GM12878 (cell line): ENCODE data around the gene STAT3. TPM values are rescaled to one million over a fixed set of nuclear protein-coding genes. Genes with fewer than 3 reads are reported as not detected.

Source experiments
- ATF2 ChIP-seq: IDR thresholded peaks from 2 replicates; pipeline ENCODE4 v1.6.1; 2012; ENCODE audit warnings: low read length, inconsistent platforms
- ATF7 ChIP-seq: fragments of 450-650 bp; IDR thresholded peaks from 2 replicates; pipeline ENCODE4 v1.6.1; 2016; ENCODE audit warnings: low read depth, mild to moderate bottlenecking
- BHLHE40 ChIP-seq, 2 experiments: fragments of 450-650 bp in 1 of 2; IDR thresholded peaks; 2 replicates each; pipeline ENCODE4 v1.6.1; 2011 to 2017; ENCODE audit warnings: low read depth in 2 of 2, borderline replicate concordance in 1 of 2, improper control_type of control experiment in 1 of 2, low read length in 1 of 2, mild to moderate bottlenecking in 1 of 2
- CBFB ChIP-seq: IDR thresholded peaks from 2 replicates; pipeline ENCODE4 v1.6.1; 2016; ENCODE audit warnings: antibody characterized with exemption, low read depth
- CBX5 ChIP-seq: sonication (generic); IDR thresholded peaks from 2 replicates; pipeline ENCODE4 v1.6.1; 2016; ENCODE audit warnings: low read depth, moderate library complexity, mild to moderate bottlenecking, inconsistent platforms
- CEBPB ChIP-seq, 2 experiments: fragments of 150-350 bp in 1 of 2; IDR thresholded peaks; 2 replicates each; pipeline ENCODE4 v1.6.1; 2012 to 2014; ENCODE audit warnings: low read depth in 2 of 2, low read length in 2 of 2, borderline replicate concordance in 1 of 2, inconsistent platforms in 1 of 2
- FOS ChIP-seq: IDR thresholded peaks from 3 replicates; pipeline ENCODE4 v1.6.1; 2011; ENCODE audit warnings: borderline replicate concordance; ENCODE audit not compliant: insufficient read length; ENCODE audit errors: extremely low read depth
- FOXM1 ChIP-seq: IDR thresholded peaks from 2 replicates; pipeline ENCODE4 v1.6.1; 2012; ENCODE audit warnings: low read depth, mild to moderate bottlenecking, inconsistent platforms, low read length, moderate library complexity
- IKZF1 ChIP-seq: fragments of 450-650 bp; conservative IDR thresholded peaks from 2 replicates; pipeline ENCODE4 v1.6.1; 2017; ENCODE audit warnings: antibody characterized with exemption, mild to moderate bottlenecking
- IKZF2 ChIP-seq, 2 experiments: fragments of 450-650 bp; IDR thresholded peaks; 2 replicates each; pipeline ENCODE4 v1.6.1; 2017; ENCODE audit warnings: mild to moderate bottlenecking in 2 of 2, moderate library complexity in 2 of 2
- IRF4 ChIP-seq: IDR thresholded peaks from 2 replicates; pipeline ENCODE4 v1.6.1; 2011; ENCODE audit warnings: low read depth, low read length
- IRF5 ChIP-seq: fragments of 450-650 bp; IDR thresholded peaks from 2 replicates; pipeline ENCODE4 v1.6.1; 2017; ENCODE audit warnings: borderline replicate concordance
- KAT2A ChIP-seq: conservative IDR thresholded peaks from 2 replicates; pipeline ENCODE4 v1.6.1; 2011; ENCODE audit warnings: low read depth, low read length; ENCODE audit not compliant: control insufficient read depth
- MEF2B ChIP-seq: fragments of 450-650 bp; IDR thresholded peaks from 2 replicates; pipeline ENCODE4 v1.6.1; 2018; ENCODE audit warnings: mild to moderate bottlenecking, moderate library complexity; ENCODE audit not compliant: partially characterized antibody, poor library complexity, severe bottlenecking
- NBN ChIP-seq: fragments of 450-650 bp; IDR thresholded peaks from 2 replicates; pipeline ENCODE4 v1.6.1; 2016
- NFIC ChIP-seq: IDR thresholded peaks from 2 replicates; pipeline ENCODE4 v1.6.1; 2012; ENCODE audit warnings: low read depth, mild to moderate bottlenecking, inconsistent platforms, low read length, moderate library complexity
- NRF1 ChIP-seq: conservative IDR thresholded peaks from 2 replicates; pipeline ENCODE4 v1.6.1; 2011; ENCODE audit warnings: mild to moderate bottlenecking, low read depth, low read length, improper control_type of control experiment
- PAX5 ChIP-seq: IDR thresholded peaks from 2 replicates; pipeline ENCODE4 v1.6.1; 2011; ENCODE audit warnings: low read depth, low read length, borderline replicate concordance
- POLR2AphosphoS5 ChIP-seq: IDR thresholded peaks from 2 replicates; pipeline ENCODE4 v1.6.1; 2011; ENCODE audit warnings: mild to moderate bottlenecking, low read length, inconsistent platforms
- POU2F2 ChIP-seq: IDR thresholded peaks from 3 replicates; pipeline ENCODE4 v1.6.1; 2011; ENCODE audit warnings: low read depth, mild to moderate bottlenecking, low read length, borderline replicate concordance
- RUNX3 ChIP-seq: IDR thresholded peaks from 2 replicates; pipeline ENCODE4 v1.6.1; 2012; ENCODE audit warnings: low read length, inconsistent platforms
- SPI1 ChIP-seq: IDR thresholded peaks from 2 replicates; pipeline ENCODE4 v1.6.1; 2011; ENCODE audit warnings: low read depth, mild to moderate bottlenecking, low read length, moderate library complexity, borderline replicate concordance; ENCODE audit not compliant: insufficient read depth
- SREBF1 ChIP-seq: IDR thresholded peaks from 2 replicates; pipeline ENCODE4 v1.6.1; 2012; ENCODE audit warnings: mild to moderate bottlenecking, low read length
- SREBF2 ChIP-seq: IDR thresholded peaks from 2 replicates; pipeline ENCODE4 v1.6.1; 2012; ENCODE audit warnings: mild to moderate bottlenecking, low read length
- SRF ChIP-seq, 2 experiments: IDR thresholded peaks; 2 replicates each; pipeline ENCODE4 v1.6.1; 2011; ENCODE audit warnings: low read depth in 2 of 2, low read length in 2 of 2, mild to moderate bottlenecking in 1 of 2, moderate library complexity in 1 of 2
- STAT3 ChIP-seq: IDR thresholded peaks from 2 replicates; pipeline ENCODE4 v1.6.1; 2011; ENCODE audit warnings: low read depth, low read length, improper control_type of control experiment
- TCF3 ChIP-seq: IDR thresholded peaks from 2 replicates; pipeline ENCODE4 v1.6.1; 2012; ENCODE audit warnings: low read depth, mild to moderate bottlenecking, low read length, borderline replicate concordance; ENCODE audit not compliant: insufficient read depth
- WRNIP1 ChIP-seq: IDR thresholded peaks from 2 replicates; pipeline ENCODE4 v1.6.1; 2011; ENCODE audit warnings: low read depth, low read length, improper control_type of control experiment, borderline replicate concordance
- YBX1 ChIP-seq: fragments of 450-650 bp; IDR thresholded peaks from 2 replicates; pipeline ENCODE4 v1.6.1; 2016; ENCODE audit warnings: antibody characterized with exemption
- ZNF217 ChIP-seq: fragments of 450-650 bp; IDR thresholded peaks from 2 replicates; pipeline ENCODE4 v1.6.1; 2017; ENCODE audit warnings: antibody characterized with exemption, mild to moderate bottlenecking
- polyA plus RNA-seq, 11 experiments: library from polyadenylated mRNA; depleted of rRNA in 4 of 11; unstranded in 6 of 11; stranded (reverse) in 5 of 11; fragments of >200 nt; fragmentation: Nextera tagmentation in 4 of 11; fragmentation: Illumina TruSeq in 1 of 11; extraction: Ambion mirVana in 4 of 11; extraction: Trizol in 1 of 11; gene quantifications; 1 replicate in 1 of 11; 2 replicates in 10 of 11; pipeline versions ENCODE4 v1.2.1 to v1.2.3, GENCODE V29; 2011 to 2016; ENCODE audit warnings: inconsistent platforms in 2 of 11, missing spikeins in 2 of 11, low read depth in 1 of 11
- total RNA-seq, 4 experiments: library from RNA; depleted of rRNA in 3 of 4; stranded (reverse); fragments of >200 nt in 3 of 4; fragmentation: Illumina TruSeq in 1 of 4; extraction: Trizol in 1 of 4; gene quantifications; 2 replicates each; pipeline versions ENCODE4 v1.2.1 to v1.2.3, GENCODE V29; 2013 to 2021

The STAT3 gene
- total and polyA plus RNA-seq, 10 of the 15 experiments (the other 5 are each of a cell fraction or from before 2014, with no cell fraction given): 18.4 to 96.4 (median 60.9) TPM

DNA sequence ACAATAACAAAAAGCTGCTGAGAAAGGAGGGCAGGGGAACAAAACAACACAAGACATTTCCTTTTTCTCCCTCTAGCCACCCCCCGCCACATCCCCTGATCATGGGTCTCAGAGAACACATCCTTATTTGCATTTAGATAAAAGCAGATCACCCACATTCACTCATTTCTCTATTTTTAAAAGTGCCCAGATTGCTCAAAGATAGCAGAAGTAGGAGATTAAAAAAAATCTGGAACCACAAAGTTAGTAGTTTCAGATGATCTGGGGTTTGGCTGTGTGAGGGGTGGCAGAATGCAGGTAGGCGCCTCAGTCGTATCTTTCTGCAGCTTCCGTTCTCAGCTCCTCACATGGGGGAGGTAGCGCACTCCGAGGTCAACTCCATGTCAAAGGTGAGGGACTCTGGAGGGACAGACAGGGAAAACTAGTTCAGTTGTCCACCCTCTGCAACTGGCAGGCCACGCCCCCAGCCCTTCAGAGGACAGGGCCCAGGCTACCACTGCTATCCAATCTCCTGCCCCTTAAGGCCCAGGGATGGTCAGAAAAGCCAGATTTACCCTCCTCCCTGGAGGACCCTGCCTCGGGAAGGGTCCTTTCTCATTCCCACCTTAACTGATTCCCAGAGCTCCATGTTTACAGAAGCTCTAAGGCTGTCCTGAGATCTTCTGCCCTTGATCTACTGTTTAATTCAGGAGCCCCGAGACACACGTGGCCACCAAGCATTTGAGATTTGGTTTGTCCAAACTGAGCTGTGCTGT is 72.7 kb downstream of the STAT3 start (continued):
- TF ChIP-seq ATF2 (0 out of 2 replicates have a peak, but pooled peaks have one; percentile 52), ZNF217 (no peak), ATF7 (0 out of 2 replicates have a peak, but pooled peaks have one; percentile 31), BHLHE40 (IDR thresholded peaks at IDR 0.05; ENCODE audit: borderline replicate concordance in 1 of 2, low read depth in 2 of 2, low read length in 1 of 2) (peak in 1 of 2 experiments; percentile 32; a peak in 1 of 4 replicates), SPI1 (peak; percentile 60; the same call in 1 of the 2 replicates), STAT3 (no peak), CBX5 (no peak), SREBF1 (no peak), IKZF2 (IDR thresholded peaks at IDR 0.05) (peak; percentile 61 to 62; a peak in 3 of 4 replicates), KAT2A (no peak), CBFB (peak; percentile 48; the same call in 1 of the 2 replicates), SREBF2 (no peak), PAX5 (no peak), FOS (no peak), MEF2B (peak; percentile 56), IRF5 (no peak), NRF1 (no peak), WRNIP1 (no peak), RUNX3 (peak; percentile 90), NFIC (peak; percentile 59; the same call in 1 of the 2 replicates), CEBPB (IDR thresholded peaks at IDR 0.05; ENCODE audit: borderline replicate concordance in 1 of 2, low read depth in 2 of 2, low read length in 2 of 2) (no peak), IRF4 (0 out of 2 replicates have a peak, but pooled peaks have one; percentile 10), NBN (peak; percentile 24; the same call in 1 of the 2 replicates), SRF (IDR thresholded peaks at IDR 0.05; ENCODE audit: low read depth in 2 of 2, low read length in 2 of 2) (no peak), IKZF1 (peak; percentile 43; the same call in 1 of the 2 replicates), POLR2AphosphoS5 (no peak), TCF3 (no peak), POU2F2 (peak; percentile 62; the same call in 2 of the 3 replicates), YBX1 (no peak), FOXM1 (peak; percentile 43; the same call in 1 of the 2 replicates)
